ENCODE measurements around the gene ELF4. TPM values are rescaled to one million over a fixed set of nuclear protein-coding genes. Genes with fewer than 3 reads are reported as not detected.

ELF4 gene
- total RNA-seq, 1 experiment from 2014 or later, result 1.9 TPM

GRCh38 chrX:130060122-130061069 lies 49.9 kb downstream of the ELF4 start (continued):
- TF ChIP-seq E2F5 (CRISPR knock-in tag; IDR thresholded peaks at IDR 0.05), result peak; percentile 70; the same call in 1 of the 2 replicates
- TF ChIP-seq NFATC4 (CRISPR knock-in tag; IDR thresholded peaks at IDR 0.05), result no peak
- TF ChIP-seq SOX15 (CRISPR knock-in tag; IDR thresholded peaks at IDR 0.05), result no peak
- TF ChIP-seq TEAD1 (CRISPR knock-in tag; IDR thresholded peaks at IDR 0.05), result peak; percentile 87
- TF ChIP-seq ATF2 (CRISPR knock-in tag; IDR thresholded peaks at IDR 0.05; ENCODE audit: borderline replicate concordance, low read depth), result no peak
- no peak for TF ChIP-seq HMGA2 (CRISPR knock-in tag; IDR thresholded peaks at IDR 0.05)
- peak; percentile 78 for TF ChIP-seq ETV6 (CRISPR knock-in tag; IDR thresholded peaks at IDR 0.05)
- no peak for TF ChIP-seq AR (CRISPR knock-in tag; IDR thresholded peaks at IDR 0.05)
- peak; percentile 52; the same call in 1 of the 2 replicates for TF ChIP-seq SP1 (CRISPR knock-in tag; conservative IDR thresholded peaks at IDR 0.05)
- no peak for TF ChIP-seq EMX1 (CRISPR knock-in tag; IDR thresholded peaks at IDR 0.05)
- TF ChIP-seq SMAD3 (CRISPR knock-in tag; IDR thresholded peaks at IDR 0.05; ENCODE audit: borderline replicate concordance), result no peak
- TF ChIP-seq, protein P1, sequence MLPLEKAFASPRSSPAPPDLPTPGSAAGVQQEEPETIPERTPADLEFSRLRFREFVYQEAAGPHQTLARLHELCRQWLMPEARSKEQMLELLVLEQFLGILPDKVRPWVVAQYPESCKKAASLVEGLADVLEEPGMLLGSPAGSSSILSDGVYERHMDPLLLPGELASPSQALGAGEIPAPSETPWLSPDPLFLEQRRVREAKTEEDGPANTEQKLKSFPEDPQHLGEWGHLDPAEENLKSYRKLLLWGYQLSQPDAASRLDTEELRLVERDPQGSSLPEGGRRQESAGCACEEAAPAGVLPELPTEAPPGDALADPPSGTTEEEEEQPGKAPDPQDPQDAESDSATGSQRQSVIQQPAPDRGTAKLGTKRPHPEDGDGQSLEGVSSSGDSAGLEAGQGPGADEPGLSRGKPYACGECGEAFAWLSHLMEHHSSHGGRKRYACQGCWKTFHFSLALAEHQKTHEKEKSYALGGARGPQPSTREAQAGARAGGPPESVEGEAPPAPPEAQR (CRISPR knock-in tag; IDR thresholded peaks at IDR 0.05), result no peak
- TF ChIP-seq CDX4 (CRISPR knock-in tag; IDR thresholded peaks at IDR 0.05; ENCODE audit: borderline replicate concordance), result no peak
- no peak for TF ChIP-seq NFYB (CRISPR knock-in tag; conservative IDR thresholded peaks at IDR 0.05; ENCODE audit: low read depth)
- TF ChIP-seq ZNF512 (CRISPR knock-in tag; IDR thresholded peaks at IDR 0.05; ENCODE audit: borderline replicate concordance), result no peak
- no peak for TF ChIP-seq ZNF416 (CRISPR knock-in tag; IDR thresholded peaks at IDR 0.05)
- no peak for TF ChIP-seq RELA (CRISPR knock-in tag; IDR thresholded peaks at IDR 0.05; ENCODE audit: borderline replicate concordance)
- no peak for TF ChIP-seq ZNF317 (CRISPR knock-in tag; IDR thresholded peaks at IDR 0.05; ENCODE audit: borderline replicate concordance, low read depth)
- TF ChIP-seq ATF6 (CRISPR knock-in tag; IDR thresholded peaks at IDR 0.05), result no peak
- TF ChIP-seq NR1H2 (CRISPR knock-in tag; IDR thresholded peaks at IDR 0.05), result no peak
- TF ChIP-seq GTF2I (CRISPR knock-in tag; conservative IDR thresholded peaks at IDR 0.05), result no peak
- TF ChIP-seq, protein P2, sequence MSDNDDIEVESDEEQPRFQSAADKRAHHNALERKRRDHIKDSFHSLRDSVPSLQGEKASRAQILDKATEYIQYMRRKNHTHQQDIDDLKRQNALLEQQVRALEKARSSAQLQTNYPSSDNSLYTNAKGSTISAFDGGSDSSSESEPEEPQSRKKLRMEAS (CRISPR knock-in tag; IDR thresholded peaks at IDR 0.05), result peak; percentile 84; the same call in 1 of the 2 replicates
- no peak for TF ChIP-seq MLX (CRISPR knock-in tag; IDR thresholded peaks at IDR 0.05)
- TF ChIP-seq NFE2L1 (CRISPR knock-in tag; IDR thresholded peaks at IDR 0.05), result no peak
- no peak for TF ChIP-seq TEAD4 (CRISPR knock-in tag; IDR thresholded peaks at IDR 0.05)
- no peak for TF ChIP-seq CREM (CRISPR knock-in tag; IDR thresholded peaks at IDR 0.05)
- TF ChIP-seq ZNF263 (CRISPR knock-in tag; IDR thresholded peaks at IDR 0.05; ENCODE audit: low read depth), result no peak

All from WTC11 (cell line).